NCI-H2227 treated with DMSO at 0.1 percent for 48 hours (cell line): Measurements from ENCODE around the gene PTPN7.
"Not testable (repeated sequence)": the region's sequence is repeated elsewhere in the genome, so short reads cannot be mapped to it uniquely, and the experiment has no call there.

Source experiments
- DNase-seq: peaks from one replicate; lab custom pipeline; 2025; lab: John Stamatoyannopoulos, UW

The PTPN7 gene

GRCh38 chr1:202160377-202160940 is at the start of gene PTPN7:
TSS of gene PTPN7 (minus strand) at chr1:202160602. CDS start at chr1:202159402, 1,200 bp downstream.
- DNase-seq = no peak

GRCh38 chr1:202208351-202208857 is 48.0 kb upstream of the PTPN7 start:
- no peak for DNase-seq

GRCh38 chr1:202207292-202207691 is 46.9 kb upstream of the PTPN7 start:
- no peak for DNase-seq

- DNase-seq = no peak
Measured at GRCh38 chr1:202205523-202206190, 45.3 kb upstream of the PTPN7 start.

GRCh38 chr1:202204065-202204464 is 43.7 kb upstream of the PTPN7 start:
- DNase-seq = no peak

- no peak for DNase-seq
Measured at GRCh38 chr1:202203238-202204039, 43.0 kb upstream of the PTPN7 start.

- DNase-seq = no peak
Measured at GRCh38 chr1:202202500-202203168, 42.2 kb upstream of the PTPN7 start.

- no peak for DNase-seq
Measured at GRCh38 chr1:202201971-202202370, 41.6 kb upstream of the PTPN7 start.

GRCh38 chr1:202201266-202201665 is 40.9 kb upstream of the PTPN7 start:
- no peak for DNase-seq

- no peak for DNase-seq
Measured at GRCh38 chr1:202200669-202201068, 40.3 kb upstream of the PTPN7 start.

GRCh38 chr1:202200112-202200548 is 39.7 kb upstream of the PTPN7 start:
- DNase-seq = no peak

GRCh38 chr1:202199040-202199889 is 38.9 kb upstream of the PTPN7 start:
- DNase-seq = no peak

- DNase-seq = no peak
Measured at GRCh38 chr1:202198366-202198724, 37.9 kb upstream of the PTPN7 start.

- DNase-seq = no peak
Measured at GRCh38 chr1:202197653-202198365, 37.4 kb upstream of the PTPN7 start.

GRCh38 chr1:202194328-202194648 is 33.9 kb upstream of the PTPN7 start:
- no peak for DNase-seq

GRCh38 chr1:202193614-202194327 is 33.4 kb upstream of the PTPN7 start, which contains the start of gene LGR6:
TSS of gene LGR6 (plus strand) at chr1:202193799. CDS start at chr1:202193990, 191 bp downstream.
- DNase-seq = no peak

- no peak for DNase-seq
Measured at GRCh38 chr1:202192770-202193613, 32.6 kb upstream of the PTPN7 start.

GRCh38 chr1:202191391-202191790 is 31.0 kb upstream of the PTPN7 start:
- not testable (repeated sequence) for DNase-seq
